K562 (cell line): ENCODE results near the gene CCDC92. TPM values are rescaled to one million over a fixed set of nuclear protein-coding genes. Genes with fewer than 3 reads are reported as not detected.

Experiments used
- CTBP1 ChIP-seq: fragments of 450-650 bp; IDR thresholded peaks from 2 replicates; pipeline ENCODE4 v1.6.1; 2016; ENCODE audit warnings: borderline replicate concordance
- CTCF ChIP-seq, 3 experiments: IDR thresholded peaks in 2 of 3; conservative IDR thresholded peaks in 1 of 3; 2 replicates each; pipeline ENCODE4 v1.5.1; 2011 to 2012; ENCODE audit warnings: low read length in 3 of 3, mild to moderate bottlenecking in 3 of 3, control low read depth in 2 of 3, improper control_type of control experiment in 1 of 3, inconsistent platforms in 1 of 3, low read depth in 1 of 3, mixed read lengths in 1 of 3, moderate library complexity in 1 of 3; ENCODE audit not compliant: insufficient read depth in 2 of 3
- CXXC5 ChIP-seq: fragments of 250-450 bp; sonication (Bioruptor Pico); IDR thresholded peaks from 2 replicates; pipeline ENCODE4 v1.8.0; 2022; ENCODE audit warnings: inconsistent platforms, mild to moderate bottlenecking, moderate library complexity
- E2F6 ChIP-seq, 2 experiments: IDR thresholded peaks; 2 replicates each; pipeline ENCODE4 v1.6.1; 2011; ENCODE audit warnings: borderline replicate concordance in 1 of 2, control low read depth in 1 of 2, low read depth in 1 of 2, low read length in 1 of 2, mild to moderate bottlenecking in 1 of 2, mixed read lengths in 1 of 2, moderate library complexity in 1 of 2; ENCODE audit not compliant: insufficient read depth in 1 of 2, insufficient read length in 1 of 2, poor library complexity in 1 of 2, severe bottlenecking in 1 of 2; ENCODE audit errors: extremely low read depth in 1 of 2
- HMGN3 ChIP-seq: IDR thresholded peaks from 2 replicates; pipeline ENCODE4 v1.6.1; 2011; ENCODE audit warnings: borderline replicate concordance, low read depth, mild to moderate bottlenecking, mixed read lengths, low read length; ENCODE audit not compliant: insufficient read length; ENCODE audit errors: extremely low read depth
- MAX ChIP-seq: sonication (generic); formaldehyde crosslinking; IDR thresholded peaks from 2 replicates; pipeline ENCODE4 v1.9.0; 2022; ENCODE audit warnings: mild to moderate bottlenecking, missing genetic modification reagents
- MXI1 ChIP-seq: IDR thresholded peaks from 2 replicates; pipeline ENCODE4 v1.6.1; 2011; ENCODE audit warnings: low read depth, mild to moderate bottlenecking, improper control_type of control experiment, low read length
- POLR2B ChIP-seq: fragments of 450-650 bp; IDR thresholded peaks from 2 replicates; pipeline ENCODE4 v1.6.1; 2018; ENCODE audit warnings: low read depth; ENCODE audit not compliant: partially characterized antibody
- RB1 ChIP-seq: fragments of 450-650 bp; IDR thresholded peaks from 2 replicates; pipeline ENCODE4 v1.6.1; 2017; ENCODE audit warnings: low read depth, mild to moderate bottlenecking
- RBBP5 ChIP-seq: fragments of 200-600 bp; sonication (generic); IDR thresholded peaks from 2 replicates; pipeline ENCODE4 v1.6.1; 2012; ENCODE audit warnings: borderline replicate concordance, mild to moderate bottlenecking, low read length, control low read depth, inconsistent platforms; ENCODE audit not compliant: insufficient read depth, poor library complexity, severe bottlenecking
- RCOR1 ChIP-seq, 2 experiments: IDR thresholded peaks; 2 replicates each; pipeline ENCODE4 v1.6.1; 2012; ENCODE audit warnings: low read depth in 2 of 2, low read length in 2 of 2, borderline replicate concordance in 1 of 2, improper control_type of control experiment in 1 of 2
- YY1 ChIP-seq, 3 experiments: IDR thresholded peaks; 2 replicates each; pipeline ENCODE4 v1.6.1; 2011; ENCODE audit warnings: low read length in 2 of 3, mild to moderate bottlenecking in 2 of 3, moderate library complexity in 2 of 3, borderline replicate concordance in 1 of 3, control low read depth in 1 of 3, low read depth in 1 of 3; ENCODE audit not compliant: insufficient read depth in 3 of 3, insufficient replicate concordance in 2 of 3, control insufficient read depth in 1 of 3, insufficient read length in 1 of 3; ENCODE audit errors: extremely low read depth in 1 of 3
- ZNF609 ChIP-seq: sonication (generic); formaldehyde crosslinking; IDR thresholded peaks from 2 replicates; pipeline ENCODE4 v1.8.1; 2023; ENCODE audit warnings: missing genetic modification reagents, mild to moderate bottlenecking, borderline replicate concordance
- polyA plus RNA-seq, 8 experiments: library from polyadenylated mRNA; depleted of rRNA in 4 of 8; stranded (reverse) in 5 of 8; unstranded in 3 of 8; fragments of >200 nt; fragmentation: Nextera tagmentation in 2 of 8; fragmentation: Illumina TruSeq in 1 of 8; extraction: Ambion mirVana in 2 of 8; extraction: Trizol in 1 of 8; gene quantifications; 2 replicates each; pipeline versions ENCODE4 v1.2.1 to v1.2.3, GENCODE V29; 2011 to 2014; ENCODE audit warnings: inconsistent platforms in 1 of 8, missing spikeins in 1 of 8
- total RNA-seq, 7 experiments: library from RNA; depleted of rRNA in 6 of 7; stranded (reverse); fragments of >200 nt in 6 of 7; fragmentation: Illumina TruSeq in 2 of 7; extraction: Trizol in 2 of 7; gene quantifications; 2 replicates each; pipeline versions ENCODE4 v1.2.1 to v1.2.3, GENCODE V29; 2011 to 2021; ENCODE audit warnings: low replicate concordance in 1 of 7

Gene CCDC92
- total and polyA plus RNA-seq, 9 of the 15 experiments (the other 6 are each of a cell fraction or from before 2014, with no cell fraction given), result 0.27 to 5.9 (median 2.1) TPM

GRCh38 chr12:123972457-123973401 lies at the start of gene CCDC92, which contains the start of gene ZNF664 (continued):
- no peak for TF ChIP-seq ZNF609
- peak; percentile 86 for TF ChIP-seq RB1
- peak; percentile 20 for TF ChIP-seq RBBP5
- peak; percentile 49 for TF ChIP-seq HMGN3
- peak; percentile 19 to 64 (median 60); a peak in 4 of 6 replicates for TF ChIP-seq CTCF (IDR thresholded peaks at IDR 0.05 in 2 of 3, conservative IDR thresholded peaks at IDR 0.05 in 1 of 3; ENCODE audit: insufficient read depth in 2 of 3, low read depth in 1 of 3, low read length in 3 of 3)
- TF ChIP-seq E2F6 (IDR thresholded peaks at IDR 0.05; ENCODE audit: borderline replicate concordance in 1 of 2, extremely low read depth in 1 of 2, insufficient read depth in 1 of 2, insufficient read length in 1 of 2, low read depth in 1 of 2, low read length in 1 of 2, poor library complexity in 1 of 2, severe bottlenecking in 1 of 2), result peak in 1 of 2 experiments; percentile 65
- TF ChIP-seq CXXC5 (CRISPR knock-in tag), result peak; percentile 79
- TF ChIP-seq POLR2B, result peak; percentile 31
- TF ChIP-seq MAX (CRISPR knock-in tag), result peak; percentile 65
- TF ChIP-seq CTBP1, result peak; percentile 85; the same call in 1 of the 2 replicates
- TF ChIP-seq MXI1, result peak; percentile 72
- peak in 1 of 3 experiments; percentile 2 for TF ChIP-seq YY1 (IDR thresholded peaks at IDR 0.05; ENCODE audit: borderline replicate concordance in 1 of 3, control insufficient read depth in 1 of 3, extremely low read depth in 1 of 3, insufficient read depth in 3 of 3, insufficient read length in 1 of 3, insufficient replicate concordance in 2 of 3, low read depth in 1 of 3, low read length in 2 of 3)
- TF ChIP-seq RCOR1 (IDR thresholded peaks at IDR 0.05; ENCODE audit: borderline replicate concordance in 1 of 2, low read depth in 2 of 2, low read length in 2 of 2), result peak in 1 of 2 experiments; percentile 51; a peak in 1 of 4 replicates
